ENCODE data around the gene SLC10A2.

SLC10A2 gene

GRCh38 chr13:103044056-103044455 lies 22.2 kb downstream of the SLC10A2 start:
- DNase-seq: no peak

- DNase-seq: no peak
Measured at GRCh38 chr13:103040006-103040405, 26.2 kb downstream of the SLC10A2 start.

GRCh38 chr13:103039183-103039582 lies 27.0 kb downstream of the SLC10A2 start:
- DNase-seq: no peak

DNA sequence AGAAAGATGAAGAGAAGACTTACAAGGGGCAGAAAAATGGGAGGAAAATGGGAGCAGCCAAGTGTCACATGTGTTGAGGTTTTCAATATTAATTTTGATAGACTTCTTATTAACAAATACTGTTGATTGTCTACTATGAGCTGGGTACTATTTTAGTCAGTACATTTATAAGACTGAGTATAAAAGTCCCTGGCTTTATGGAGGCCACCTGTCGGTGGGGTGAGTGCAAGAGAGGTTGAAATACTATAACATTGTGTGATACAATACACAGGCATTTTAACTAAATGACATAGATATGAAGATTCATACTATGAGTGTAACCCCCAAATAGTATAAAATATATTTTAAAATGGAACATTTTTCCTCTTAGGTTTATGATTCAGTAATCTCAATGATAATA lies 29.9 kb downstream of the SLC10A2 start:
- no peak for DNase-seq

GRCh38 chr13:103033999-103034398 lies 32.2 kb downstream of the SLC10A2 start:
- no peak for DNase-seq

DNA sequence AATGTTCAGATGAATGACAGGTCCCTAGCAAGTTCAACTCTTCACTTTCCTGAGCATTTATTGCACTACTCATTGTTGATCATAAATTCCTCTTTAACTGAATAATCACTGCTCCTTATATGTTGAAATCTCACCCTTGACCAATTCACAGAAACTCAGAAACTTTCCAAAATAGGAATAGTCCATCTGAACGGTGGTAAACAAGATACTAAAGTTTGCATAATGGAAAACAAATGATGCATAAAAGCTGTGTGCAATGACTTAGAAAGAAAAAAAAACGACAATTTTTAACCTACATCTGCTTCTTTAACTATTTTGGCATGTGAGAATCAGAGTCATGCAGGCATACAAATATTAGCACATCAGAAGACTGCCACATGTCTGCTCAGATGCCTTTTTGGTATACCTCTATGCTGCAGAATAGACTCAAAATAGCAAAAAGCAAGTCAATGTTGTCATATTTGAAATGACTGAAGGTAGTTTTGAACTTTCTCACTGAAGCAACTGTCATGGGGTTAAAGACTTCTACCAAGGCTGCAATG lies 34.8 kb downstream of the SLC10A2 start:
- no peak for DNase-seq

DNA sequence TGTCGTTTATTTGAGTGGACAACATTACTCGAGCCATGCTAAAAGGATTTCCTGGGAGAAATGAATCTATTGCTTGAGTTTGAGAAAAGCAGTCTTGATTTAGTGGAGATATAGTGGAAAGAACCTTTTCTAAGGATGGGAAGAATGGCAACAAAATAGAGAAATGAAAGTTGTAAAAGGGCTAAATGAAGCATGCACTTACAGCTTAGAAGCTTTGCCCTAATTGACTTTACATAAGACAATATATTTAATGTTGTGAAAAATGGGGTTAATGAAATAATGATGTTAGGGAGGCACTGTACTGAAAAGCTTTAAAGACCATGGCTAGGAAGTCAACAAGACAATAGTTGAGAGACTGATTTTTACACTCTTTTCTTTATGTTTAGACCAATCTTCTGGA lies 35.4 kb downstream of the SLC10A2 start:
- DNase-seq: no peak

DNA sequence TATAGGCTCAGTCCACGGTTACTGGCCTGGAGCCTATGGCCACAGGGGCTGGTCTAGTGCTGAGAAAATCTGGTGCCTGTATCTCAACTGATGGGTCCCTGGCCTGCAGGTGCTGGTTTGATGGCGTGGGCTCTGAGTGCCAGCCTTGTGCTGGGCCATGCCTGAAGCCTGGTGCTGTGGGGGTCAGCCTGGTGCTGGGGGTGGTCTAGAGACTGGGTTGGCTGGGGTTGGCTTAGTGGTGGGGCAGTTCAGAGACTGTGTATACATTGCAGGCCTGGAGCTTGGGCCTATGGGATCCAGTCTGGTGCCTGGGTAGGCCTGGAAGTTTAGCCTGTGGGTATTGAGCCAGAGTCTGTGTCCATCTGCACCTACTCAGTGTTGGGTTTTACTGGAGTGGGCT lies 36.4 kb downstream of the SLC10A2 start:
- DNase-seq: no peak

- DNase-seq: no peak
Measured at GRCh38 chr13:103022336-103022735, 43.9 kb downstream of the SLC10A2 start.

DNA sequence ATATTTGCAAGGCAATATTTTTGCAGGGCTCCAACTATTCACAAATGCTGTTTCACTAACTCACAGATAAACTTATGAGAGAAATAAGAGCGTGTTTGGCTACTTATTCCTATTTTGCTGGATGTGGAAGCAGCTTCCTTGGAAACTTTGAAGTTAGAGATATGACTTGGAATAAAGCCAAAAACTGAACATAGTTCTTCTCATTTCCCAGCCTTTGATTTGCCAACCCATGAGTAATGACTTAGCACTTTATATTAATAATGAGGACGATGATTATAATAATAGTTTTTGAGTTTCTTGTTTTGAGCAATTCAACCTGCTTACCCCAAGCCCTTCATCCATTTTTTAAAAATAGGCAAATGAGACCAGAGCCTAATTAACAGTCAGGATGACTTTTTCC lies 47.7 kb downstream of the SLC10A2 start:
- no peak for DNase-seq

DNA sequence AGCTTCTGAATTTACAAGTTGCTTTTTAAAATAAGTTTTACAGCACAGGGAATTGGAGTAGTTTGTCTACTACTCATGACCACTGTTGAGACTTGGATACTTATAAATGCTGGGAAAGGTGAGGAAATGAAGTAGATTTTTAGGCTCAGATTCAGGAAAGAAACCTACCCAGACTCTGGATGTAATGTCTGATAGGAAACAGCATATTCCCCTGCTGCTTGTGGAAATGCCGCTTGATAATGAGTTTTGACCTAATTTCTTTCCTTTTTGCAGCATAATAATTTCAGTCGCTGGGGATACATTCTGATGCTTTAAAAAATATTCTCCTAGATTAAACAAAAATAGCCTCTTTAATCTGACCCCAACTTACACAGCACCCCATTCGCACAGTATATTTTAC lies 53.6 kb downstream of the SLC10A2 start:
- DNase-seq: no peak

DNA sequence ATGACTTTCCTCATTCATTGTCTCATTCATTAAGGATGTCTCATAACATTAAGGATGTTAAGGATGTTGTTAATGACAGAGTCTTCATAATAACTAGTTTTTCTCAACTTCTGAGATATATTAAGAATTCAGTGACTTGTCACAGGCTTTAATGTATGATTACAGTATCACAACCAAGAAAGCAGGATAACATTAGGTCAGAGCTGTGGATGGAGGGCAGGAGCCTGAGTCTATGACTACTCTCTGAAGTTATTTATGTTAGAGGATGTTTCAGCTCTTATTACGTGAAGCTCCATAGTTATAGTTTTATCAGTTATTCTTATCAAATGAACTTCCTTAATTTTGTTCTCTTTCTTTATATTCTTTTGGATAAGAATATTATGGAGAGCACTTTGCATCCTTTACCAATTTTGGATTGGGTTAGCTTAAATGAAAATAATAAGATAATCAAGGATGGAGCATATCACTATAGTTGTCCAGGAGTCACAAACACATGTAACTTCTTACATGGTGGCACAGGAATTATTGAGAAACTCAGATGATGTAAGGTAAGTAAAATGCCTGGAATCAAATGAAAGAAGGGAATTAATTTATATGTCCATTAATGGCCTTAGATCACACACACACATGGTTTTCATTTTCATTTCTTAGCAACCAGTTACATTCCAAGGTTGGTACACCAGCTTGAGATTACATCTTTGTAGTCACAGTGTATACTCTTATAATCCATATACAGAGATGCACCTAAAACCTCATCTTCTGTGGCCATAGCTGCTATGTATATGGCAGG lies 57.0 kb downstream of the SLC10A2 start:
- no peak for DNase-seq

DNA sequence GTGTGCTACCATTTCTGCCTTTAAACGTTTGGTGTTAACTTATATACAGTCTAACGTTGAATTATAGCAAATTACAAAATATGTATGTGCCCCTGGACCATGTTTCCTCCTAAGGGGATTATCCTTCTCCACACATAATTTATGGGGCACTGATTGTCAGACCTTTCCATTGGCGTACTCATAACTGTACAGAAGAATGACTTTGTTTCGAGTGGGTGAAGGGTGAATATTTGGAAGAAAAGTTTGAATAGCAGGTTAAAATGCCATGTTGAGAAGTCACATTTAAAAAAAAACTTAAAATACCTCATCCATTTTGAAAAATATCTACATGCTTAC lies 58.8 kb downstream of the SLC10A2 start:
- DNase-seq: no peak

DNA sequence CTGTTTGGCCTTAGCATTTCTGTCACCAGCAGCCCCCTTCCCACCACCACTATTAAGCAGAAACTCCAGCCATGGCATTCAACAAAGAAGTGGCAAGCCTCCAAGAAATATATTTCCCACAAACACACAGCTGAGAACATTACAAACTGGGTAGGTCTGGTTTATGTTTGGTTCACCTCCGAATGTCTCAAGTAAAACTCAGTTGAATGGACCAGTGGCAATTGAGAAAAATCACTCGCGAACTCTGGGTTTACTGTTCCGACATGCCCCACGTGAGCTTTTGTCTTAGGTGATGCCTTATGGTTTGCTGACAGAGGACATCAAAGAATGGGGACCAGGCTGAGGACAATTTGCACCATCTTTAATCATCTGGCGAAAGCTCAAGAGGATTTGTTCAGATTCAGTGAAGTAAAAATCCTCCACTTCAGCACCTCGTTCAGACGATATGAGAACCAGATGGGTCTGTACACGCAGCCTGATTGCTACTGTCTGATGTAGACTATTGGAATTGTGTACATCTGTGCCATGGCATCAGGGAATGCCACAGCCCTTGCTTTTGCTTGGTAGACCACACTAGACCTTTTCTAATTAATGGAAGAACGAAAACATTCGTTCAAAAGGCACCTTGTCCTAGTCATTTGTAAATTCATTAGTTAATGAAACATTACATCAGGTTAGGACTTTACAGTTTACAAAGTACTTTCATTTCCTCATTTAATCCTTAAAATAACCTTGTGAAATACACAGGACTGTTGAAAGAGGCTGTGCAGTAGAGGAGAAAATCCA lies 59.4 kb downstream of the SLC10A2 start:
- peak; percentile 44 for DNase-seq

DNA sequence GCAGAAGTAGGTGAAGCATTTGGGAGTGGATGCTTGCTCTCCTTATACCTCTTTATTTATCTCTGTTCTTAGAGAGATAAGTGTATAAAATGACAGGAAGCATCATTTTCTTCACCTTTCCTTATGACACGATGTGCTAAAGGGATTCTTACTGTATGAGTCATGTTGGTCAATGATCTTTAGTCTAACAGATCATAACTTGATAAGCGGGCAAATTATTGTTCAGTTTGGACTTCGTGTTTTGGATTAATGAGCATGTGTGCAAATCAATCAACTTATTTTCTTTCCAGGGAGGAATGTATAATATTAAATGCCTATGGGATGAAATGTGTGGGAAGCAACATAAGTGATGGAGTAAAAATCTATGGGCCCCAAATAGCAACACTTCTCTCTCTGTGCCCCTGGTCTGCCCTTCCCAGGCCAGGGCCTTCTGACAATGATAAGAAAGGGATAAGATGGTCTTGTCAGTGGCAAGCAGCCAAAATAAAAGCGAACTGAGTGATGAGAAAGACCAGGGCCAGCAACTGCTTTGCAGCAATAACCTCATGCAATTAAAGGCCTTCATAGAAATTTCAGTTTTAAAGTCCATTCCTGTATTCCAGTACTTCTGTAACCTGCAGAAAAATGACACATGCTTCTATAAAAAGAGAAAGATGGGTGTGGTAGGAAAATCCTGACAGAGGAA lies 61.4 kb downstream of the SLC10A2 start:
- DNase-seq: no peak

- no peak for DNase-seq
Measured at GRCh38 chr13:103003631-103004030, 62.6 kb downstream of the SLC10A2 start.

DNA sequence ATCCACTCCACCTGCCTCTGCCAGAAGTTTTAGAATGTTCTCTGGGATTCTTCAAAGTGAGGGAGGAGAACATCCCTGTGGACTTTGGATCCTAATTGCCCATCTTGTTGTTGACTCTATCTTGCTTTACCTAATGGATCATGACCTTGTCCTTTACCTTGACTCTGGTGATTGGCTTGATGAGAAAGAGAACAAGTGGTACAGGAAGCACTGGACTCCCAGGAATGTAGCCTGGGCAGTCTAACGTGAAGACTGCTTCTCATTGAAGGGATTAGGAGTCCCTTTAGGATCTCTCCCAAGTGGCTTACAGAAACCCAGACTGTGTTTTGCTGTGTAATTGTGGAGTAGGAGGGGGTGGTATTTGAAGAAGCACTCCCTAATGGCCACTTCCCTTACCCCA lies 63.9 kb downstream of the SLC10A2 start:
- DNase-seq: no peak

DNA sequence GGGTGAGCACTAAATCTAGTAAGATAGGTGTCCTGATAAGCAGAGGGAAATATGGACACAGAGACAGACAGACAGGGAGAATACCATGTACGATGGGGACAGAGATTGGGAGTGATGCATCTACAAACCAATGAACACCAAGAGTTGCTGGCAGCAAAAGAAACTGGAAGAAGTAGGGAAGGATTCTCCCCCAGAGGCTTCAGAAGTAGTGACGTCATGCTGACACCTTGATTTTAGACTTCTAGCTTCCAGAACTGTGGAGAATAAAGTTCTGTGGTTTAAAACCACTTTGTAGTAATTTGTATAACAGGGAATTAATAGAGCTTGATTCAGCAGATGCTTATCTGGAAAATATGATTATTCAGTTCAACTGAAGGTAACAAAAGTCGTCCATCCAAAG lies 66.1 kb downstream of the SLC10A2 start:
- DNase-seq: no peak

GRCh38 chr13:102999499-102999898 lies 66.7 kb downstream of the SLC10A2 start:
- no peak for DNase-seq

All from NCI-H524 treated with DMSO at 0.1 percent for 48 hours (cell line).